ENCODE results near the gene EXOC4. TPM values are rescaled to one million over a fixed set of nuclear protein-coding genes. Genes with fewer than 3 reads are reported as not detected.

EXOC4 gene
- total RNA-seq, 4 donors from 2014 or later, result 59.2 to 88.7 (median 71.6) TPM

DNA sequence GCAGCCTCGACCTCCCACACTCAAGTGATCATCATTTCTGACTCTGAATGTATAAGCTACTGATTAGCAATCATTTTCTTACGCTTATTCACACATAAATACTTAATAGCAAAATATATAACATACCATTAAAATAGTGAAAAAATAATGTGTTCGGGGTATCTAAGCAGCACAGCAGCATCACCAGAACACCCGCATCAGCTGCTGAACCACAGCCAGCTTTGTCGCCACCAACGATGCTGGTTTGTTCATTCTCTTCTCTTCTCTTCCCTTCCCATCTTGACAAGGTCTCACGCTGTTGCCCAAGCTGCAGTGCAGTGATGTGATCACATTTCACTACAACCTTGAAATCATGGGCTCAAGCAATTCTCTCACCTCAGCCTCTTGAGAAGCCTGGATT, 449.2 kb downstream of the EXOC4 start:
- TF ChIP-seq, protein P1, sequence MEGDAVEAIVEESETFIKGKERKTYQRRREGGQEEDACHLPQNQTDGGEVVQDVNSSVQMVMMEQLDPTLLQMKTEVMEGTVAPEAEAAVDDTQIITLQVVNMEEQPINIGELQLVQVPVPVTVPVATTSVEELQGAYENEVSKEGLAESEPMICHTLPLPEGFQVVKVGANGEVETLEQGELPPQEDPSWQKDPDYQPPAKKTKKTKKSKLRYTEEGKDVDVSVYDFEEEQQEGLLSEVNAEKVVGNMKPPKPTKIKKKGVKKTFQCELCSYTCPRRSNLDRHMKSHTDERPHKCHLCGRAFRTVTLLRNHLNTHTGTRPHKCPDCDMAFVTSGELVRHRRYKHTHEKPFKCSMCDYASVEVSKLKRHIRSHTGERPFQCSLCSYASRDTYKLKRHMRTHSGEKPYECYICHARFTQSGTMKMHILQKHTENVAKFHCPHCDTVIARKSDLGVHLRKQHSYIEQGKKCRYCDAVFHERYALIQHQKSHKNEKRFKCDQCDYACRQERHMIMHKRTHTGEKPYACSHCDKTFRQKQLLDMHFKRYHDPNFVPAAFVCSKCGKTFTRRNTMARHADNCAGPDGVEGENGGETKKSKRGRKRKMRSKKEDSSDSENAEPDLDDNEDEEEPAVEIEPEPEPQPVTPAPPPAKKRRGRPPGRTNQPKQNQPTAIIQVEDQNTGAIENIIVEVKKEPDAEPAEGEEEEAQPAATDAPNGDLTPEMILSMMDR (IDR thresholded peaks at IDR 0.05), result no peak
- DNase-seq (ENCODE audit: low spot score), result no peak

DNA sequence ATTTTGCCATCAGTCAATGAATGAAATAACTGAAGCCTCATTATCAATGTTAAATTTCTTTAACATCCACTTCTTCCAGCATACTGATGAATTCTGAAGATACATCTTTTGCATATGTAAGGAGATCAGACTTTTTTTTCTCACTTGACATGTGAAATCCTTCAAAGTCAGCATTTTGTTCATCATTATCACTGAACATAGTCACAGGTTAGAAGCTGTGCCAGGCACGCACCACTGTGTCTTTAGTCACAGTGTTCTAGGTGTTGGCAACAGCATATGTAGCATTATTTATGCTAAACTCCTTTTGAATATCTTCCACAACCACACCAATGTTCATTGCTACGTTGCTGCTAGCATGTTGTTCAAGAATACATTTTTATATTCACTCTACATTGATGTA, 450.1 kb downstream of the EXOC4 start:
- ATAC-seq (ENCODE audit: low FRiP score), result no peak
- TF ChIP-seq, protein P1 (IDR thresholded peaks at IDR 0.05), result no peak
- DNase-seq (ENCODE audit: low spot score), result no peak

More for the DNA sequence above, 449.2 kb downstream of the EXOC4 start:
- no peak for ATAC-seq (ENCODE audit: low FRiP score)

DNA sequence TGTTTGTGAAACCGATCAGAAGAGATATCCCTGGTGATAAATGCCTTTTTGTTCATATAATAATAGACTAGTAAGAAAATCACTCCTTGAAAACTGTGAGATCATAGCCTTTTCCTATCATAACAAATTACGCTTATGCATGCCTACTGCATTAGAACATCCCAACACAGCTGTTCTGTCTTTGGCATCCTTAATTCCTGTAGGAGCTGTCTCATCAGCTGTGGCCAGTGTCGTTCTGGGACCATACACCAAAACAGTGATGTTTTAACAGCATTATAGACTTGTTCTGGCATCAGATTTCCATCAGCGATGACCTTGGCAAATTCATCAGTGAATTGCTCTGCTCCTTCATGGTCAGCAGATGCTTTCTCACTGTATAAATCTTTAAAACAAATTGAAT, 450.7 kb downstream of the EXOC4 start:
- DNase-seq (ENCODE audit: low spot score) (no peak), ATAC-seq (ENCODE audit: low FRiP score) (no peak)
- TF ChIP-seq, protein P1 (IDR thresholded peaks at IDR 0.05), result no peak

DNA sequence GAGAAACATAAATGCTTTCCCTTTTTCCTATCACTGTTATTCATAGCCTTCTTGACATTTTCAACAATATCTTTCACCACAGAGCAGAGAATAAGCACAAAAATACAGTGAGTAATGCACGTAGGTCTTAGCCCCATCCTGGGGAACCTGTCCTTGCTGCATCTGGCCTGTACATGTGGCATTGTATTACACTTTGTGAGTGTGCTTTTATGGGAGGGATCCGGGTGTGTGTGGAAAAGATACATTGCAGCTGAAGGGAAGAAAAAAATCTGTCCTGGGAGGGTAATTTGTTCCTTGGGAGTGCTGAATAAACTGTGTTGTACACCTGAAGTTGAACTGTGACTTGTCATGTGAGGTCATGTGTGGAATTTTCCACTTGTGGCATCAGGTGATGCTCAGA, 451.6 kb downstream of the EXOC4 start:
- TF ChIP-seq, protein P1 (IDR thresholded peaks at IDR 0.05), result no peak
- ATAC-seq (ENCODE audit: low FRiP score), result no peak

DNA sequence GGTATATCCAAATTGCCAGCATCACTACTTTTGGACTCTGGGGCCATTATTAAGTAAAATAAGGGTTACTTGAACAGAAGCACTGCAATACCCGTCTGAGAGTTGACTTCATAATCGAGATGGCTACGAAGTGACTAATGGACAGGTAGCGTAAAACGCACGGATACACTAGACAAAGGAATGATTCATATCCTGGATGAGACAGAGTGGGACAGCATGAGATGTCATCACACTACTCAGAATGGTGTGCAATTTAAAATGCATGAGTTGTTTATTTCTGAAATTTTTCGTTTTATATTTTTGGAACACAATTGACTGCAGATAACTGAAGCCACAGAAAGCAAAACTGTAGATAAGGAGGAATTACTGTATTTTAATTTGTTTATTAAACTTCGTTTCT, 452.7 kb downstream of the EXOC4 start:
- DNase-seq (ENCODE audit: low spot score) (no peak), ATAC-seq (ENCODE audit: low FRiP score) (no peak)
- TF ChIP-seq, protein P1 (IDR thresholded peaks at IDR 0.05), result no peak

More for the DNA sequence above, 451.6 kb downstream of the EXOC4 start:
- DNase-seq (ENCODE audit: low spot score), result no peak

DNA sequence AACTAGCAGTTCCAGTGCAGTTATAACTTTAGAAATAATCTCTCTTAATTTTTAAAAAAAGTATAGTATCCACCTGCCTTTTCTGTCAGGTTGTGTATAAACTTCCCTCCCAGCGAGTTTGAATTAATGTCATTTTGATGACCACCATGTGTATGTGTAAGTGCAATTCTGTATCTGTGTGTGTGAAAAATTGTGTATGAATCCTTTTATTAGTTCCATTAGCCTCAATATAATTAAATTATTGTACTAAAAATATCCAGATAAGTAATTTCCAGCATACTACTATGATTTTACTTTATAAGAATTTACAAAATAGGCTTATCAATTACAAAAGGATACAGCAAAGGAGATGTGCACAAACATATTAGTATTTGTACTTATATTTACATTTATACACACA, 453.1 kb downstream of the EXOC4 start:
- no peak for ATAC-seq (ENCODE audit: low FRiP score)
- TF ChIP-seq, protein P1 (IDR thresholded peaks at IDR 0.05), result no peak
- DNase-seq (ENCODE audit: low spot score), result no peak

DNA sequence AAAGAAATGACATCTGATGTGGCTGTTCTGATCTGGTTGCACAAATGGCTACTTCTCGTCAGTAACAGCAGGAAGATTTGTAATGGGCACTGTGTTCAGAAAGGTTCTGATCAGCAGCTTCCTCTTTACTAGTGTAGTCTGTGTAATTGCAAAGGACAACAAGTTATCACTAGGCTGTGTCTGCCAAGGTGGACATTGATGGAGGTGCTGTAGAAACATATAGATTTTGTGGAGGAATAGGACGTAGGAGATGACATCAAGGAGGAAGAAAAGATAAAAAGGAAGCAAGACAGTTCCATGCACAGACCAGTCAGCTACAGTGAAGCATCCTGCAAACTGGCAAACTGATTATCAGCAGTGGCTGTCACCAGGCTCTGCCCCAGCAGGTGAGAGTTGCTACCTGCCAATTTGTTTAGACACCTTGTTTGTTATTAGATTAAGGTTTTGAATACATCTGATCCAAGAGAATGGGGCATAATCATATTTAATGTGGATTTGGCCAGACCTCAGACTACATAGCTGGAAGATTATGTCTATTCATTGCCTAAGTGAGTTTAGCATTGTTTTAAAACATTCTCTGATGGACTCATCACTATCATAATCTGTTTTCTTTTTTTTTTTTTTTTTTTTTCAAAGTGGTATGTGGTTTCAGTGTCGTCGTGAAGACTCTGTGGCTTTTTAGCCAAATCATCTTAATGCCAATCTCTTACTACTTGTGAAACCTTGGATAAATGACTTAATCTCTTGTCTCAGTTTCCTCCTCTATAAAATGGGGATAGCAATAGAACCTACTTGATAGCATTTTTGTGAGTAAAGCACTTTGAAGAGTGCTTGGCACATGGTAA, 456.4 kb downstream of the EXOC4 start:
- ATAC-seq (ENCODE audit: low FRiP score), result no peak

More for the DNA sequence above, 456.4 kb downstream of the EXOC4 start:
- TF ChIP-seq, protein P1 (IDR thresholded peaks at IDR 0.05), result no peak
- DNase-seq (ENCODE audit: low spot score), result no peak

All from omental fat pad (tissue), 4 donors.